SJSA1 (cell line): ENCODE results near the gene BIRC6. TPM values are rescaled to one million over a fixed set of nuclear protein-coding genes. Genes with fewer than 3 reads are reported as not detected.
"Not testable (repeated sequence)": the region's sequence is repeated elsewhere in the genome, so short reads cannot be mapped to it uniquely, and the experiment has no call there.

ENCODE experiments used
- DNase-seq, 2 experiments: peaks; one replicate each; pipeline ENCODE4 v3.0.0-alpha.2; 2015 to 2020; ENCODE audit warnings: low spot score in 2 of 2, low read depth in 1 of 2
- H3K27ac ChIP-seq: fragments of 250-450 bp; sonication (Bioruptor Pico); 2 replicates; pipeline ENCODE4 v1.5.1; 2020; ENCODE audit warnings: mild to moderate bottlenecking, moderate library complexity
- H3K27me3 ChIP-seq: fragments of 250-450 bp; sonication (Bioruptor Pico); replicated peaks from 2 replicates; pipeline ENCODE4 v1.5.1; 2020; ENCODE audit warnings: mild to moderate bottlenecking, moderate library complexity
- H3K36me3 ChIP-seq: fragments of 250-450 bp; sonication (Bioruptor Pico); 2 replicates; pipeline ENCODE4 v1.5.1; 2020; ENCODE audit warnings: mild to moderate bottlenecking
- H3K4me1 ChIP-seq: fragments of 250-450 bp; sonication (Bioruptor Pico); replicated peaks from 2 replicates; pipeline ENCODE4 v1.6.1; 2021; ENCODE audit warnings: mild to moderate bottlenecking
- H3K4me3 ChIP-seq: fragments of 250-450 bp; sonication (Bioruptor Pico); 2 replicates; pipeline ENCODE4 v1.5.1; 2020; ENCODE audit warnings: mild to moderate bottlenecking
- H3K9me3 ChIP-seq: fragments of 250-450 bp; sonication (Bioruptor Pico); replicated peaks from 2 replicates; pipeline ENCODE4 v1.5.1; 2020; ENCODE audit warnings: mild to moderate bottlenecking
- total RNA-seq: library from RNA; depleted of rRNA; stranded (reverse); fragments of >200 nt; shearing (Covaris generic); gene quantifications from 2 replicates; pipeline ENCODE4 v1.2.3, GENCODE V29; 2014

The BIRC6 gene
- total RNA-seq, 1 experiment from 2014 or later: 68.4 TPM

DNA sequence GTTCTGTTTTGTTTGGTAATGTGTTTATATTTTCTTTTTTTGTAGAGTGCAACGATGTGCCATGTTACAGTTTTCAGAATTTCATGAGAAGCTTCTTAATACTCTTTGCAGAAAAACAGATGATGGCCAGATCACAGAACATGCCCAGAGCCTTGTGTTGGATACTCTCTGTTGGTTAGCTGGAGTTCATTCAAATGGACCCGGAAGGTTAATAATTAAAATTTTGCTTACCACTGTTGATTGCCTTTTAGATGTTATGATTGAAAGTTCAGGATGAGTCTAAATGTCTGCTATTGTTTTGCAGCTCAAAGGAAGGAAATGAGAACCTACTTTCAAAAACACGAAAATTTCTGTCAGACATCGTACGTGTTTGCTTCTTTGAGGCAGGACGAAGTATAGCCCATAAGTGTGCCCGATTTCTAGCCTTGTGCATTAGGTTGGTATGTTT lies 85.2 kb downstream of the BIRC6 start:
- no peak overlapping the region for H3K4me3 ChIP-seq
- H3K9me3 ChIP-seq: no peaks in the 10 kb centered on the region
- H3K27me3 ChIP-seq: no peaks in the 10 kb centered on the region
- no peak for DNase-seq
- H3K36me3 ChIP-seq: peaks cover 82% of the 10 kb centered on the region
- no peak overlapping the region for H3K27ac ChIP-seq
- H3K4me1 ChIP-seq: no peaks in the 10 kb centered on the region

DNA sequence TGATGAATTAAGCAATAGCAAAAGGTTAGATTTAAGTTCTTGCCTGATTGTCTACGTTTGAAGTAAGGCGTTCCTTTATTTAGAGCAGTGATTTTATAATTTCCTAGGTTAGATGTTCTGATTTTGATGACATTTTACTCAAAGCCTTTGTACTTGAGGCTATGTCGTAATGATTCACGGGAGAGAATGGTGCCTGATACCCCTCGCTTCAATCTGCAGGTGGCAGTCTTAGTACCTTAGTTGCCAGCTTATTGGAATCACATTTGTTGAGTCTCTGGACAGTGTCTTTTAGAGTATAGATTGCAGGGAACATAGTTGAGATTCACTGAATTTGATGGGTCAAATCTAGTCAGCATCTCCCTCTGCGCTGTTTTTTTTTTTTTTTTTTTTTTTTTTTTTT lies 89.5 kb downstream of the BIRC6 start:
- Histone ChIP-seq H3K4me3 (no peak overlapping the region), H3K9me3 (no peaks in the 10 kb centered on the region), H3K4me1 (no peaks in the 10 kb centered on the region), H3K27ac (no peak overlapping the region), H3K27me3 (no peaks in the 10 kb centered on the region), H3K36me3 (peaks cover 64% of the 10 kb centered on the region)
- no peak for DNase-seq

DNA sequence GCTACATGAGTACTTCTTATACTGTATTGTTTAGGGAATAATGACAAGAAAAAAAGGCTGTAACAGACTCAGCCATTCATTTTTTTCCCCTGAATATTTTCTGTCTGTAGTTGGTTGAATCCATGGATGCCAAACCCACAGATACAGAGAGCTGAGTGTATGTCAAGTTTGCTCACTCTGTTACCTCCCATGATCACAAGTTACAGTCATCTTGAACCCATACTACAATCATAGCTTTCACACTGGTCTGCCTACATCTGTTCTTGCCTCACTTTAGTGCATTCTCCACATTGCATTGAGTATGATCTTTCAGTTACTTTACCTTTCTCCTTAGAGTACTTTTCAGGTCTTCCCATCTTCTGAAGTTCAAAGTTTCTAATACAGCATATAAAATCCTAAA lies 94.0 kb downstream of the BIRC6 start:
- H3K36me3 ChIP-seq: peaks cover 39% of the 10 kb centered on the region
- no peaks in the 10 kb centered on the region for H3K9me3 ChIP-seq
- no peak for DNase-seq
- H3K27ac ChIP-seq: no peak overlapping the region
- no peaks in the 10 kb centered on the region for H3K27me3 ChIP-seq
- H3K4me1 ChIP-seq: no peaks in the 10 kb centered on the region
- H3K4me3 ChIP-seq: no peak overlapping the region

DNA sequence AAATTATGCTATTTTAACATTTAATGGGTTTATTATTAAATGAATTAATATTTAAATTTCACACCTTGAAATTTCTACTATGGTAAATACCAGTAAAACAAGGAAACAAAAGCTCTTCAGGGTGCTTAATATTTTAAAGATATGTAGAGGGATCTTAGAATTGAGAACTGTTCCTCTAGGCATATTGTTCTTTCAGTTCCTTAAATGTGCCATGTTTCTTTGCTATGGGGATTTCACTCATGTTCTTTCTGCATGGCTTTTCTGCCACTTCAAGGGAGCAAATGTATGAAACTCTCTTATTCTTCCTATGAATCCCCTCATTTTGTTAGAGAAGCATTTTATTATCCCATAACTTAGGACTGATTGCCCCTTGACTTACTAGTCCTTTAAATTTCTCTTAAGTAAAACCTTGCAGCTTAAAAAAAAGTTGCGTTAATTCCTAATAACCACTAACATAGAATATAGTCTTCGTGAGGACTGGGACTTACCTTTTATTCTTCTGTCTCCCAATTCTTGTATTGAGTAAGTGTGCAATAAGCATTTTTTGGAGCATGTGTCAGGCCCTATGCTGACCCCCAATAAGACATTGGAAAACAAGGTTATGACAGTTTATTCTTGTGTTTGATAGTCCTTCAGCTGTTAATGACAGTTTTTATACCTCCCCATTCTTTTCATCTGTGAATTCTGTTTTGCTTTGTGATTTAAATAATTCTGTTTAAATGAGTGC lies 95.7 kb downstream of the BIRC6 start:
- peaks cover 32% of the 10 kb centered on the region for H3K36me3 ChIP-seq

DNA sequence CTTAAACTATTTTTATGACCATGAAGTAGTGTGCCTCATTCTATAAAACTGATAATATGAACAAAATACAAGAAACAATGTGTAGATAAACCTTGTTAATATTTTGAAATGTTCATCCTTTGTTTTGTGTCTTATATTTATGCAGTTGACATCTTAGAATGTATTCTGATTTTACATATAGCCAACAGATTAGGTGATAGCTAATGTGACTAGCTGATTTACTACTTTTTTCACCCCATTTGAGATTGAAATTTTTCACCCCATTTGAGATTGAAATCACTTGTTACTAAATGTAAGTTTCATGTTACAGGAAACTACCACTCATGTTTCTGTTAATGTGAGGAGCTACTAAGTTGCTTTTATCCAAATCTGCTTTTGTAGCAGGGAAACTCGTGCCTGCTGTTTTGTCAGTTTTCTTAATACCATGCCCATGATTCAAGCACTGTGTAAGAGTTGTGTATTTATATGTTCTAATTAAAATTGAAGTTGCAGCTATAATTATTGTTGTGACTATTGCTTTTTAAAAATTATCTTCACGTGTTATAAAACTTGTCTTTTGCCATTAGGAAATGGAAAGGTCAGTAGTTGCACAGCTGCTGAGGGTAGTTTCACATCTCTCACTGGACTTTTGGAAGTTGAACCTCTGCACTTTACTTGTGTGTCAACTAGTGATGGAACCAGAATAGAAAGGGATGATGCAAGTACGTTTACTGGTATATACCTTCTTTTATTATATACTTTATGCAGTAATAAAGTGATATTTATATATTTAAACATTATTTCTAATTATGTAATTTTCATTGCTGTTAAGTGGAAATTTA lies 96.6 kb downstream of the BIRC6 start:
- no peak for DNase-seq
- Histone ChIP-seq H3K9me3 (no peaks in the 10 kb centered on the region), H3K27me3 (no peaks in the 10 kb centered on the region), H3K36me3 (peaks cover 32% of the 10 kb centered on the region), H3K4me1 (no peaks in the 10 kb centered on the region), H3K4me3 (no peak overlapping the region), H3K27ac (no peak overlapping the region)

More for the DNA sequence above, 95.7 kb downstream of the BIRC6 start:
- H3K27ac ChIP-seq: no peak overlapping the region
- no peak for DNase-seq
- no peaks in the 10 kb centered on the region for H3K4me1 ChIP-seq
- H3K9me3 ChIP-seq: no peaks in the 10 kb centered on the region
- H3K27me3 ChIP-seq: no peaks in the 10 kb centered on the region
- H3K4me3 ChIP-seq: no peak overlapping the region

DNA sequence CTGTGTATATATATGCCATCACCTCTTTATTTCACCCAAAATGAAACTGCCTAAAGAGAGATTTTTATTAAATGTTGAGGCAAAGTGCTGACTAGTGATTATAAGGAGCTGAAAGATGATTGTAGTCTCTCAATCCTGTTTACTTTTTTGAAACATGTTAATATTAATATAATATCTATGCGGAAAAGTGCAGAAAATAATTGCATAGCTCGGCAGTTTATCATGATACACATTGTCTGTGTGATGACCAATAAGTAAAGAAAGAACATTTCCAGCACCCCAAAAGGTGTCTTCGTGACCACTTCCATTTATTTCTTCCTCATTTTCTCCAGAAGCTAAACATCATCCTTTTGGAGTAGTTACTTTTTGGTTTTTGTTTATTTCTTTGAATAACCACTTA lies 99.0 kb downstream of the BIRC6 start:
- Histone ChIP-seq H3K4me1 (no peaks in the 10 kb centered on the region), H3K9me3 (no peaks in the 10 kb centered on the region), H3K27ac (no peak overlapping the region), H3K36me3 (peaks cover 21% of the 10 kb centered on the region), H3K4me3 (no peak overlapping the region), H3K27me3 (no peaks in the 10 kb centered on the region)
- DNase-seq: no peak

DNA sequence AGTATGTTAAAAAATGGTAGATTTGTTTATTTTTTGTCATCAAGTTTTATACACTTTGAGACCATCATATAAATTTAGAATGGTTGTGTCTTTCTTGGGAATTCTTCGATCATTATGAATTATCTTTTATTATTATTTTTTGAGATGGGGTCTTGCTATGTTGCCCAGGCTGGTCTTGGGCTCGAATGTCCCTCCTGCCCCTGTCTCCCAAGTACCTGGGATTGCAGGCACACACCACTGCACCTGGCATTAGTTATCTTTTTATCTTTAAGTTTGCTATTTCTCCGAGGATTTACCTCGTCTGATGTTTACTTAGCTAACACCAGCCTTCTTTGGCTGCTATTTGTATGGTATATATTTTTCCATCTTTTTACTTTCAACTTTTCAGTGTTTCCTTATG lies 100.0 kb downstream of the BIRC6 start:
- no peaks in the 10 kb centered on the region for H3K9me3 ChIP-seq
- H3K4me1 ChIP-seq: no peaks in the 10 kb centered on the region
- H3K4me3 ChIP-seq: no peak overlapping the region
- H3K36me3 ChIP-seq: peaks cover 13% of the 10 kb centered on the region
- DNase-seq: no peak
- H3K27me3 ChIP-seq: no peaks in the 10 kb centered on the region
- H3K27ac ChIP-seq: no peak overlapping the region

DNA sequence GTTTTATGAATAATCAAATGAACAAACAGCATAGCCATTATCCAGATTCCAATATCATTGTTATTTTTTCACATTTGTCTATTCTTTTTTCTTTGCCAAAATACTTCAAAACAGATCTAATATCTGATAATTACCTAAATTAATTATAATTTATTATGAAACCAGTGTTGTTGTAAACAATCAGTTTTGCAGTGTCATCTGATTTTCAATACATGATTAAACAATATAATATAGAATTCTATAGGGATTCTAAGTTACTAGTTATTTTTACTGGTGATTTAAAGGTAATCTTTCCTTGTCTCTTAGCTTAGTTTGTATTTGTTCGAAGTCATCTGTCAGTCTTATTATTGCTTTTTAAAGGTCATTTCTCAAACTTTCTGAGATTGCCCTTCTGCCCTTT lies 101.0 kb downstream of the BIRC6 start:
- H3K4me1 ChIP-seq: no peaks in the 10 kb centered on the region
- no peaks in the 10 kb centered on the region for H3K9me3 ChIP-seq
- no peaks in the 10 kb centered on the region for H3K27me3 ChIP-seq
- no peak overlapping the region for H3K4me3 ChIP-seq
- H3K27ac ChIP-seq: no peak overlapping the region
- H3K36me3 ChIP-seq: peaks cover 13% of the 10 kb centered on the region
- DNase-seq: no peak

DNA sequence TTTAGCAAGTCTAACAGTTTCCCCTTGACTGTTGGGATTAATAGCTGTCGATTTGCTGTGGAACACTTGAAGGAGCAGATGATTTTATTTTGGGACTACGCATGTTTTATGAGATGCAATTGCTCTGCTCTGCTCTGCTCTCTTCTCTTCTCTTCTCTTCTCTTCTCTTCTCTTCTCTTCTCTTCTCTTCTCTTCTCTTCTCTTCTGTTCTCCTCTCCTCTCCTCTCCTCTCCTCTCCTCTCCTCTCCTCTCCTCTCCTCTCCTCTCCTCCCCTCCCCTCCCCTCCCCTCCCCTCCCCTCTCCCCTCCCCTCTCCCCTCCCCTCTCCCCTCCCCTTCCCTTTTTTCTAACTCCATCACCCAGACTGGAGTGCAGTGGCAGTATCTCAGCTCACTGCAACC lies 104.0 kb downstream of the BIRC6 start:
- peaks cover 23% of the 10 kb centered on the region for H3K36me3 ChIP-seq

DNA sequence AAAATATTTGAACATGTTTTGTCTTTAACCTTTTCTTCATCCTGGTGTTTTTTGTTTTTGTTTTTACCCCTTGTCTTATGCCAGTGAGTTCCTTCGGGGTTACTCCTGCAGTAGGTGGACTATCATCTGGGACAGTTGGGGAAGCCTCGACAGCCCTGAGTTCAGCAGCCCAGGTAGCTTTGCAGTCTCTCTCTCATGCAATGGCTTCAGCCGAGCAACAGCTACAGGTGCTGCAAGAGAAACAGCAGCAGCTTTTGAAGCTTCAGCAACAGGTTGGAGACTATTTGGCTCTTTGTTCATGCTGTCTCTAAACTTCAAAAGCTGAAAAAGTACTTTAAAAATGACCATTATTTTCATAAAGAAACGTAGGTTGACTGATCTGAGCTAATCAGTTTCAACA lies 106.3 kb downstream of the BIRC6 start:
- Histone ChIP-seq H3K4me1 (no peaks in the 10 kb centered on the region), H3K27me3 (no peaks in the 10 kb centered on the region), H3K36me3 (peaks cover 33% of the 10 kb centered on the region), H3K4me3 (no peak overlapping the region), H3K9me3 (no peaks in the 10 kb centered on the region), H3K27ac (no peak overlapping the region)
- no peak for DNase-seq

More for the DNA sequence above, 104.0 kb downstream of the BIRC6 start:
- H3K27ac ChIP-seq, H3K4me1 ChIP-seq, H3K27me3 ChIP-seq, H3K9me3 ChIP-seq, DNase-seq, H3K4me3 ChIP-seq: not testable (repeated sequence)

DNA sequence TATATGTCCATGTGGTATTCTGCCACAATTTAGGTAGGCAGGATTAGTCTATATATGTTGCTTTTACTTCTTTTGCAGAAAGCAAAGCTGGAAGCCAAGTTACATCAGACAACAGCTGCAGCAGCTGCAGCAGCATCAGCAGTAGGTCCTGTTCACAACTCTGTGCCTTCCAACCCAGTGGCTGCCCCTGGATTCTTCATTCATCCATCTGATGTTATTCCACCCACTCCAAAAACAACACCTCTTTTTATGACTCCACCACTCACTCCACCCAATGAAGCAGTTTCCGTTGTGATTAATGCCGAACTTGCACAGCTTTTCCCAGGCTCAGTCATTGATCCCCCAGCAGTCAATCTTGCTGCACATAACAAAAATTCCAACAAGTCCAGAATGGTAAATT lies 107.6 kb downstream of the BIRC6 start:
- no peak for DNase-seq
- Histone ChIP-seq H3K9me3 (no peaks in the 10 kb centered on the region), H3K27me3 (no peaks in the 10 kb centered on the region), H3K4me3 (no peak overlapping the region), H3K36me3 (peaks cover 47% of the 10 kb centered on the region), H3K4me1 (no peaks in the 10 kb centered on the region), H3K27ac (no peak overlapping the region)

DNA sequence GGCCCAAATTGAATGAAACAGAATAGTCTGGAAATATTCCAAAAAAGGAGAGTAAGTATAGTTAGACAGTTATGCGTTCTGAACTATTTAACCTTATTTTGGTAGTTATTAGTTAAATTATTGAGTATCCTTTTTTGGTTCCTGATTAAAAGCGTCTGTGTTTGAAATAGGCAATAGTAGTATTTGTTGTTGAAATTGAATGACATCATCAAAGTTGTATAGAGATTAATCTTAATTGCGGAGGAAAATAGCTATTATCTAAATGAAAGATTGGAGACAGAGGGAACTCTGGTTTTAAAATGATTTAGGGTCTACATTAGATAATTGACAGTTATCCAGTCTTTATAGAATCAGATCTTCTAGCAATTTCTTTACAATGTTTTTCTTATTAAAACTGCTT lies 115.8 kb downstream of the BIRC6 start:
- no peak overlapping the region for H3K4me3 ChIP-seq
- no peak overlapping the region for H3K27ac ChIP-seq

DNA sequence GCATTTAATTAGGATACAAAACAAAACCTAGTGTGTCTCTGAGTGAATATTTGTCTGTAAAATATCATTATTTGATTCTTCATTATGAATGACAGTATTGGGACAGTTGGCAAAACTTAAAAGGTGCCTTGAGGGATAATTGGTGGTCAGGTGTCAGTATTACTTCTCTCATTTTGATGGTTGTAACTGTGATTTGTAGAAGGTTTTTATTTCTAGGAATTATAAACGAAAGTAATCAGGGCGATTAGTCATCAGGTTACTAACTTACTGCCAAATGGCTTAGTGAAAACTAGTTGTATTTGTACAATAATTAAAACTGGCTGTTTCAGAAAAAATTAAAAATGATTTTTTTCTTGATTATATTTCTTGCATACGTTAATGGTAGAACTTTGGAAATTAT lies 117.6 kb downstream of the BIRC6 start:
- H3K4me1 ChIP-seq: no peaks in the 10 kb centered on the region
- no peak overlapping the region for H3K27ac ChIP-seq
- H3K36me3 ChIP-seq: peaks cover 55% of the 10 kb centered on the region
- no peaks in the 10 kb centered on the region for H3K9me3 ChIP-seq
- no peak overlapping the region for H3K4me3 ChIP-seq
- DNase-seq: no peak
- H3K27me3 ChIP-seq: no peaks in the 10 kb centered on the region

More for the DNA sequence above, 115.8 kb downstream of the BIRC6 start:
- H3K36me3 ChIP-seq: peaks cover 62% of the 10 kb centered on the region
- H3K27me3 ChIP-seq: no peaks in the 10 kb centered on the region
- H3K4me1 ChIP-seq: no peaks in the 10 kb centered on the region
- no peak for DNase-seq
- no peaks in the 10 kb centered on the region for H3K9me3 ChIP-seq

DNA sequence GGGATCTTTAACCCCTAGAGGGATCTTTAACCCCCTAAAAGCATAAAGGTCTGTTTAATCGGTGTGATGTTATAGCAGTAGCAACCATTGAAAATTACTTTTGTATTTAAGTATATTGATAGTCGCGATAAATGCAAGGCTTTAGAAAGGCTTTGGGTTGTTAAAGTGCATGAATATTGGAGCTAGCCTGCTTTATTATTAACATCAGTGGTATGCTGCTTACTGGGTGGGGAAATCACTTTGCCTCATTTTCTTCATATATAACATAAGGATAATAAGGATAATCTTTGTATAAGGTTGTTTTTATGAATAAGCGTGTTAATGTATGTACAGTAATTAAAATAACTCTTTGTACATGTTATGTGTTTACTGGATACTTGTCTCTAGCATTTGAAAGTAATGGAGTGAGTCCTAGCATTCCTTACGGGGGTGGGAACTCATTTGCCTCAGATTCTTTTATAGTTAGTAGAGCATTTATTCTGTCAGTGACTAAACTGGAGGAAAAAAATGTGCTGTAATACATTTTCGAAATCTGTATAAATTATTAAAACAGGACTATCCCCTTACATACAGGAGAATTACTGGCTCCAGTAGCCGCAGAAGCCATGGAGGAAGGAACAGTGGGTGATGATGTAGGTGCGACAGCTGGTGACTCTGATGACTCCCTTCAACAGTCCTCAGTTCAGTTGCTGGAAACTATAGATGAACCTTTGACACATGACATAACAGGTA lies 122.2 kb downstream of the BIRC6 start:
- Histone ChIP-seq H3K36me3 (peaks cover 53% of the 10 kb centered on the region), H3K4me1 (no peaks in the 10 kb centered on the region), H3K9me3 (no peaks in the 10 kb centered on the region), H3K4me3 (no peak overlapping the region), H3K27ac (no peak overlapping the region), H3K27me3 (no peaks in the 10 kb centered on the region)
- DNase-seq: no peak
